GM10248 (cell line): Measurements from ENCODE around the gene ETS1.
"Not testable (repeated sequence)": the region's sequence is repeated elsewhere in the genome, so short reads cannot be mapped to it uniquely, and the experiment has no call there.

Source experiments
- CTCF ChIA-PET: fragments of 300-600 bp; sonication (Branson Sonifier 250); formaldehyde crosslinking; extraction: SDS; loops from one replicate; lab custom pipeline; 2021; ENCODE audit warnings: antibody characterized with exemption; lab: Yijun Ruan, JAX
- POLR2A ChIA-PET: fragments of 350-650 bp; sonication (Branson Sonifier 250); formaldehyde crosslinking; extraction: SDS; loops from one replicate; lab custom pipeline; 2020; ENCODE audit warnings: antibody characterized with exemption; lab: Yijun Ruan, JAX
- DNase-seq: peaks from one replicate; pipeline ENCODE4 v3.0.0; 2012; ENCODE audit errors: extremely low spot score
- TF ChIP-seq, protein P1 (sequence below): IDR thresholded peaks from 2 replicates; pipeline ENCODE4 v1.5.1; 2012; ENCODE audit warnings: mild to moderate bottlenecking, low read depth; ENCODE audit errors: extremely low read depth, missing control alignments, control extremely low read depth

ETS1 gene

DNA sequence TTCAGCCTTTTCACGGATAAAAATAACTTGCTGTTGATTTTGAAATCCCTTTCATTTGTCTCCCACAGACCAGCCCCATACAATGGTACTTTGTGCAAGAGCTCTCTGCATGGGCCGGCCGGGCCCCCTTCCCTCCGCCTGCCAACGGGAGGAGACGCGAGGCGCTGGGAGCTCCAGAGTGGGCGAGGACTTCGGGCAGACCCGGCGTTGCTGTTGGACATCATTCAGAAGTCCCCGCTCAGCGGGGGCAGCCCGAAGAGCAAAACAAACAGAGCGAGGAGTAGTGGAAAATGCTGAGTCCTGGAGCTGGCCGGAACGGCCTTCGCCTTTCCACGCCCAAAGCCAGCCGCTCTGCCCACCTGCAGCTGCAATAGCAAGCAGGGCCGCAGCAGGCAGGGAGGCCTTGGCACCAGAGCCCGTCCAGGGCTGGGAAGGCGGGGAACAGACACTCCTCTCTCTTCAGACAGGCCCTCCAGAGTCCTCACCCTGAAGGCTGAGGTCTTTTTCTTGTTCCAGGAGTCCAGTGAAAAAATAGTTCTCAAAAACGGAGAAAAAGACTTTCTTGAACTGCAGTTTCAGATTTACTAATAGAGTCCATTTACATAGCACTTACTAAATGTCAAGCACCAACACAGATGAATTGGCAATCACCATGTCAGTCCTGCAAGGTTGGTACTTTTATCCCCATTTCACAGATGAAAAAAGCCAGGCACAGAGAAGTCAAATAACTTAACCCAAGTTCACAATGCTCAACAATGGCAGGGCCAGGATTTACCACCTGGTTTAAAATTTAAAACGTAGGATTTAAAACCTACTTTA, 135.5 kb downstream of the ETS1 start:
- CTCF ChIA-PET: interaction anchor here (1.0 to 2.1 kb wide), 2 partner anchors 13 to 16 kb away, joined by 3 to 6 read pairs; no protein-coding TSS in a partner anchor
- no peak for DNase-seq
- TF ChIP-seq, protein P1, sequence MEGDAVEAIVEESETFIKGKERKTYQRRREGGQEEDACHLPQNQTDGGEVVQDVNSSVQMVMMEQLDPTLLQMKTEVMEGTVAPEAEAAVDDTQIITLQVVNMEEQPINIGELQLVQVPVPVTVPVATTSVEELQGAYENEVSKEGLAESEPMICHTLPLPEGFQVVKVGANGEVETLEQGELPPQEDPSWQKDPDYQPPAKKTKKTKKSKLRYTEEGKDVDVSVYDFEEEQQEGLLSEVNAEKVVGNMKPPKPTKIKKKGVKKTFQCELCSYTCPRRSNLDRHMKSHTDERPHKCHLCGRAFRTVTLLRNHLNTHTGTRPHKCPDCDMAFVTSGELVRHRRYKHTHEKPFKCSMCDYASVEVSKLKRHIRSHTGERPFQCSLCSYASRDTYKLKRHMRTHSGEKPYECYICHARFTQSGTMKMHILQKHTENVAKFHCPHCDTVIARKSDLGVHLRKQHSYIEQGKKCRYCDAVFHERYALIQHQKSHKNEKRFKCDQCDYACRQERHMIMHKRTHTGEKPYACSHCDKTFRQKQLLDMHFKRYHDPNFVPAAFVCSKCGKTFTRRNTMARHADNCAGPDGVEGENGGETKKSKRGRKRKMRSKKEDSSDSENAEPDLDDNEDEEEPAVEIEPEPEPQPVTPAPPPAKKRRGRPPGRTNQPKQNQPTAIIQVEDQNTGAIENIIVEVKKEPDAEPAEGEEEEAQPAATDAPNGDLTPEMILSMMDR: no peak
- POLR2A ChIA-PET: no interaction called here

DNA sequence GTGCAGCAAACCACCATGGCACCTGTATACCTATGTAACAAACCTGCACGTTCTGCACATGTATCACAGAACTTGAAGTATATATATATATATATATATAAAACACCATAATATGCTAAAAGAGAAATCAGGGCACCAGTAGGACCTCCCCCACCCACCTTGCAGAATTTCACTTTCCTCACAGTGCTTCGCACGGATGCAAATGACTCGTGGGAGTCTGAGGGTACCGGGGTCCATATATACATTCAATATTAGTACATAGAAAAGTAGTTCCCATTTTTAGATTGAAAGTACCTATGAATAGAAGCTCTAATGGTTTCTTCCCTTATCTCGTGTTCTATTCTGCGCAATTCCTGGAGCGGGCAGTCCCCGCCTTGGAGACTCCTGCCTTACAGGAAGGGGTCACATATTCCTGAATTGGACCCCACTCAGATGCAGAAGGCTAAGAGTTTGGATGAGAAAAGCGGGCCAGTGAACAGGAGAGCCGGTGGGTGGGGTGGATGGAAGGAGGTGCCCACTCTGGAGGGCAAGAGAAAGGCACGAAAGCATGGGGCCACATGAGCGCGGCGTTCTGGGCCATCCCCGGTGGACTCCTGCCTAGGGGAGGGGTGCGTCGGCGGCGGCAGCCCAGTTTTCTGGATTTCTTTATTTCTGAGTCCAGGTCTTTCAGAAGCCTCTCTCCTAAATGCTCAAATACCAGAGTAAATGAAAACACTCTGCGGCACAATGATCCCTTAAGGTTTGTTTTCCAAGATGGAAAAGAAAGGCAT, 136.3 kb downstream of the ETS1 start:
- CTCF ChIA-PET: interaction anchor here (1.0 to 2.1 kb wide), 2 partner anchors 17 to 179 kb away, joined by 3 to 6 read pairs; no protein-coding TSS in a partner anchor

DNA sequence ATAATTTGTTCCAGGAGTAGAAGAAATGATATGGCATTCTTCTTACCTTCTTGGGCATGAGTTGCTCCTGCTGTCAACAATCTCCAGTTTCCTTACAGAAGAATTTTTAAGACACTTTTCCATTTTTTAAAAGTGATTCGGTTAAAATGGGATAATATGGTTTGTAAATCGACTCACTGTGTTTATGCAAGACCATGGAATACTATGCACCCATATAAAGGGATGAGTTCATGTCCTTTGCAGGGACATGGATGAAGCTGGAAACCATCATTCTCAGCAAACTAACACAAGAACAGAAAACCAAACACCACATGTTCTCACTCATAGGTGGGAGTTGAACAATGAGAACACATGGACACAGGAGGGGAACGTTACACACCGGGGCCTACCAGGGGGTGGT, 136.9 kb downstream of the ETS1 start:
- CTCF ChIA-PET: interaction anchor here (0.9 to 1.0 kb wide), 2 partner anchors 13 to 180 kb away, joined by 3 read pairs; no protein-coding TSS in a partner anchor
- DNase-seq, POLR2A ChIA-PET: not testable (repeated sequence)

More for the DNA sequence above, 136.3 kb downstream of the ETS1 start:
- POLR2A ChIA-PET: no interaction called here
- TF ChIP-seq, protein P1: no peak
- DNase-seq: no peak

DNA sequence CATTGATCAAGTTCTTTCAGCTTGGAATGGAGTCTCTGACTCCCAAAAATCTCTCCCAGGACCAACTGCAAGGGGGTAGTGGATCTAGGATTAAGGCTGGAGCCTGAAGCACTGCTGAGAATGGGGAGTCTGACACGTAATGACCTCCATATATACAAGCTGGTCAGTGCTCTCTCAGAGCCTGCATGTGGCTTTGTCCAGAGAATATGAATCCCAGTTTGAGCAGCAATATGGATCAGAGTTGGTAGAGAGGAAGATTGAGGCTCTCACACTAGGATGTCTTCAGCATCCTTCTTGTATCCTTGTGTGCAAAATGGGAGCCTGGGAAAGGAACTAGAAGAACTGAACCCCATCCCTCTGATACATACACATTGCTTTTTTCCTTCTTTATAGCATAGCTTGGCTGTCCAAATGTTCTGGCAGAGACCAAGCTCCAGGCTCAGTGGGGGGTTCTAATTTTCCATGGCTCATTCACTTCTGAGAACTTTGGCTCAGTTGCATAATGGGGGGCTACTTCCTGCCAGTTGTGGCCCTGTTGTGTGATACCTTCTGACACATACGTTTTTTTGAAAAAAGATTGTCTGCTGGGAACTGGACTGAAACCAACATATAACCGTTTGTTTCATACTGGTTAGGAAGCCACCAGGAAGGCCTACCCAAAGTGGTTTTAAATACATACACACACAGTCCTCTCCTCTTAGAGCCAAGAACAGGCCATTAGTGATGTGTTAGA, 138.2 kb downstream of the ETS1 start:
- ChIA-PET POLR2A (no interaction called here), CTCF (interaction anchor here (1.4 kb wide), 1 partner anchor 181 kb away, joined by 3 read pairs; no protein-coding TSS in a partner anchor)
- TF ChIP-seq, protein P1: no peak
- DNase-seq: no peak

DNA sequence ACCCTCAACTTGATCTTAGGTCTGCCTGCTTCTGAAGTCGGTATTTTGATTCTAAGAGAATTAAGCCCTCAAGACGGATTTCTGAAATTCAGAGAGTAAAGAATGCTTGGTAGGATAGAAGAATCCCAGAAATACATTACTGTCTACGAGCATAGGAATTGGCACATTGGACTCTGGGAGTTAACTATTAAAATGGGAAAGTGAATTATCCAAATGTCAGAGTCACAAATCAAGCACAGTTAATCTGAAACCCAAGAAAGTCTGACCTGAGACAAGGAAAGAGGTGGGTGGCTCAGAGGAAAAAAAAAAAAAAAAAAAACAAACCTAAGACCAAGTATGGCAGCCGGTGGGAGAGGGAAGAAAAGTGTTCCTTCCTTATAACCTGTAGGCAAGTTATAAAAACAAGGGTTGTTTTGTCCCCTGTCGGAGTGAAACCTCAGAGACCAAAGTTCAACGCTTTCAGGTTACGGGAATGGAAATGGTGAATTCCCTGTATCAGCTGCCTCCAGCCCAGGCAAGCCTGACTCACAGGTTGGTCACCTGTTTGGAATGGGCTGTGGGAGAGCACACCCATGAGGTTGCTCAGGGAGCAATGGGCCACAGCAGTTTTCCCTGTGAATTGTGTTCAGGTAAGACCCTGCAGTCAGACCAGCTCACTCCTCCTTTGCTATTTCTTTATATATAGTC, 139.0 kb downstream of the ETS1 start:
- ChIA-PET CTCF (interaction anchor here (1.4 kb wide), 1 partner anchor 182 kb away, joined by 3 read pairs; no protein-coding TSS in a partner anchor), POLR2A (no interaction called here)
- TF ChIP-seq, protein P1: no peak
- DNase-seq: no peak

DNA sequence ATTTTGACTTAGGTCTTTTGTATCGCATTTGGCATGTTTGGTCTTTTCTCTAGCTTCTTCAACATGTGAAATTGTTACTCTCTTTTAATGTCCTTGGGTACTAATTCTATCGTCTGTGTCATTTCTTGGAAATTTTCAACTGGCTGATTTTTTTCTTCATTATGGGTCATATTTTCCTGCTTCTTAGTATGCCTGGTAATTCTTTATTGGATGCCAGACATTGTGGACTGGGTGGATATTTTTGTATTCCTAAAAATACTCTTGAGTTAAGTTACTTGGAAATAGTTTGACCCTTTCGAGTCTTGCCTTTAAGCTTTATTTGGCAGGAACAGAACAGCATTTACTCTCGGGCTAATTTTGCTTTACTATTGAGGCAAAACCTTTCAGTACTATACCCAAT, 140.1 kb downstream of the ETS1 start:
- CTCF ChIA-PET: interaction anchor here (0.8 to 1.0 kb wide), 3 partner anchors 12 to 20 kb away, joined by 3 to 5 read pairs (median 3); no protein-coding TSS in a partner anchor
- DNase-seq: no peak
- POLR2A ChIA-PET: no interaction called here
- TF ChIP-seq, protein P1: no peak

DNA sequence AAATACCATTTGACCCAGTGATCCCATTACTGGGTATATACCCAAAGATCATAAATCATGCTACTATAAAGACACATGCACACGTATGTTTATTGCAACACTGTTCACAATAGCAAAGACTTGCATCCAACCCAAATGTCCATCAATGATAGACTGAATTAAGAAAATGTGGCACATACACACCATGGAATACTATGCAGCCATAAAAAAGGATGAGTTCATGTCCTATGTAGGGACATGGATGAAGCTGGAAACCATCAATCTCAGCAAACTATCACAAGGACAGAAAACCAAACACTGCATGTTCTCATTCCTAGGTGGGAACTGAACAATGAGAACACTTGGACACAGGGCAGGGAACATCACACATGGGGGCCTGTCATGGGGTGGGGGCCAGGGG, 141.4 kb downstream of the ETS1 start:
- POLR2A ChIA-PET, DNase-seq, CTCF ChIA-PET: not testable (repeated sequence)
